22Rv1 (cell line): ENCODE measurements around the gene RGS7.
"Not testable (repeated sequence)": the region's sequence is repeated elsewhere in the genome, so short reads cannot be mapped to it uniquely, and the experiment has no call there.

Source experiments
- H3K27ac ChIP-seq: fragments of 450-650 bp; 2 replicates; pipeline ENCODE4 v1.5.1; 2017
- ZFX ChIP-seq: fragments of 450-650 bp; IDR thresholded peaks from 2 replicates; pipeline ENCODE4 v1.6.1; 2017; ENCODE audit warnings: antibody characterized with exemption, borderline replicate concordance
- TF ChIP-seq, protein P1 (sequence below): fragments of 450-650 bp; IDR thresholded peaks from 2 replicates; pipeline ENCODE4 v1.5.1; 2017; ENCODE audit warnings: mild to moderate bottlenecking

The RGS7 gene

DNA sequence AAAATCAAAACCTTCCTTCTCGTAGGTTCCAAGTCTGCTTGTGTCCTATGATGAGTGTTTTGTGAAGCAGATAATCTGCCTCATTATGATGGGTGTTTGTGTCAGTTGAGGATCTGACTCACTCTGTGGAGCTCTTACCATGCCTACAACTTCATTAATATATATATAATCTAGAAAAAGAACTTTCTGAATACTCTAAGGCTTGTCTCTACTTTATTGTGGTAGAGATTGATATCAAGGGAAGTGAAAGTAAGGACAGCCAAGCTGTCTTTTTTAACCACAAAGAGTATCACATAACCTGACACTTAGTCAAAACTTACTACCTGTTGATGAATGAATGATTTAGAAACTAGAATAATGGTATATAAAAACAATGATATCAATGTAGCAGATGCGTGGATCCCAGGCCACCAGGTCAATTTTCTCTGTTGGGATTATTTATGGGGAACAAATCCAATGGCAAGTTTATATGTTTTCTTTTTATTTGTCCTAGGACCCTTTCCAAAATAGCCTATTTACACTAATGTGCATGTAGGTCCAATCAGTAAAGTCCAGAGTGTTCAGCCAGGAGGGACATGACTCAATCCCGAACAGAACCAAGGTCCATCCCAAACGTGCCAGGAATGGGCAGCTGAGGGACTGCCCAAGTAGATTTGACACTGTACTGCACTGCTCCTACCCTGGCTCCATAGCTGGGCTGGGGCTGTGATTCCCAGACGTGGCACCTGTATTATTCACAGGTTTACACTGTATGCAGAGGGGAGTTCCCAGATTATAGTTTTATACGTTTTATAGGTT lies 562.8 kb downstream of the RGS7 start:
- no peak overlapping the region for H3K27ac ChIP-seq
- TF ChIP-seq, protein P1, sequence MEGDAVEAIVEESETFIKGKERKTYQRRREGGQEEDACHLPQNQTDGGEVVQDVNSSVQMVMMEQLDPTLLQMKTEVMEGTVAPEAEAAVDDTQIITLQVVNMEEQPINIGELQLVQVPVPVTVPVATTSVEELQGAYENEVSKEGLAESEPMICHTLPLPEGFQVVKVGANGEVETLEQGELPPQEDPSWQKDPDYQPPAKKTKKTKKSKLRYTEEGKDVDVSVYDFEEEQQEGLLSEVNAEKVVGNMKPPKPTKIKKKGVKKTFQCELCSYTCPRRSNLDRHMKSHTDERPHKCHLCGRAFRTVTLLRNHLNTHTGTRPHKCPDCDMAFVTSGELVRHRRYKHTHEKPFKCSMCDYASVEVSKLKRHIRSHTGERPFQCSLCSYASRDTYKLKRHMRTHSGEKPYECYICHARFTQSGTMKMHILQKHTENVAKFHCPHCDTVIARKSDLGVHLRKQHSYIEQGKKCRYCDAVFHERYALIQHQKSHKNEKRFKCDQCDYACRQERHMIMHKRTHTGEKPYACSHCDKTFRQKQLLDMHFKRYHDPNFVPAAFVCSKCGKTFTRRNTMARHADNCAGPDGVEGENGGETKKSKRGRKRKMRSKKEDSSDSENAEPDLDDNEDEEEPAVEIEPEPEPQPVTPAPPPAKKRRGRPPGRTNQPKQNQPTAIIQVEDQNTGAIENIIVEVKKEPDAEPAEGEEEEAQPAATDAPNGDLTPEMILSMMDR = no peak
- TF ChIP-seq ZFX = no peak

DNA sequence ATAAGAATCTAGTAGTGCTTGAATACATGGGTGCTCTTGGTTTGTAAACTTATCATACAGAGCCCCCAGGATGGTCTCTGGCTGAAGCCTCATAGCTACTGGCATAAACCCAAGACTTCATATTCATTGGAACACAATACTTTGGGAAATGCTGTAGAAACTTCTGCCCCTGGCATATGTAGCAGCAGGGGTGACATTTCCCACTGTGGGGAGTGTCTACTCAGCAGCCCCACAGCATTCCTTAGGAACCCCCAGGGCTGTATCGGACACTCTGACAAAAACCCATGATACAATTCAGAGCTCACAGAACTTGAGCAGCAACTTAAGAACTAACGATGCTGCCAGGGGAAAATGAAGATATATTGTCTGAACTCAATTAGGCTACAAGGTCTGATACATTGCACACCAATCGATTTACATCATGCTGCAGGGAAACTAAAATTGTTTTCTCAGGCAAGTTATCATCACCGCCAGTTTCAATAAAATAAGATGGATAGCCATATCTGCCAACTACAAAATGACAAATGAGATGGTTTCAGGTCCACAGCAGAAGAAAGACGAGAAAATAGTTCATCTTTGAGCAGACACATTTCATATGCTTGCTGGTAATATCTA lies 564.0 kb downstream of the RGS7 start:
- no peak overlapping the region for H3K27ac ChIP-seq
- TF ChIP-seq ZFX = no peak
- TF ChIP-seq, protein P1 = no peak

DNA sequence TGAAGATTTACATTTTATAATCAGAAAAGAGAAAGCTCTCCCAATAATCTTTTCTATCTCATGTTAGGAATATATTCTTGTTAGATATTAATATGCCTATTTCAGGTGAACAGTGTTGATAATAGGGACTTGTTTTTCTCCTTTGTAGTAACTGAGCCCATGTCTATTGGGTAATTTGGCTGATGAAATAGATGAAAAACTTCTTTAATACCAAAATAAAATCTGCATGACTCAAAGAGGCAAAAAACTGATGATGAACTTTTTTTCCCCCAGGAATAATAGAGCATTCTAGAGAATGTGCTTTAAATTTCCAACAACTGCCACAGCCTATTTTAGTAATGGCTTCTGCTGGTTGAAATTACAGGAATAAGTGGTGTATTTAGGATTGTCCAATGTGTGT lies 566.1 kb downstream of the RGS7 start:
- TF ChIP-seq, protein P1 = no peak
- TF ChIP-seq ZFX = no peak
- H3K27ac ChIP-seq = no peak overlapping the region

DNA sequence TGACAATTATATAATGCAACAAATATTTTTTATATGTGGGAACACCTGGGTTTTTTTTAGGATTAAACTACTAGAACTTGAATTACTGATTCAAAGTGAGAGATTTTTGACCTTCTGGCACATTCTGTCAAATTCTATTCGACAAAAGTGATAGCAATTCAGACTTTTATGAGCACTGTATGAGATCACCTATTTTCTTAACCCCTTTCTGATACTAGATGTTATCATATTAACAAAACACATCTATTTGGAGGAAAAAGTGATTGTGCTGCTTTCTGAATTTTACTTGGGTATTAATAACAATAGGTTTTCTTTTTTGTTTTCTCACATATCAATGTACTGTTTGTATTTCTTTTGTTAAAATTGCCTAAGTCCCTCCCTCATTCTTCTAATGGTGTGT lies 570.1 kb downstream of the RGS7 start:
- no peak for TF ChIP-seq ZFX
- TF ChIP-seq, protein P1 = no peak
- H3K27ac ChIP-seq = no peak overlapping the region

DNA sequence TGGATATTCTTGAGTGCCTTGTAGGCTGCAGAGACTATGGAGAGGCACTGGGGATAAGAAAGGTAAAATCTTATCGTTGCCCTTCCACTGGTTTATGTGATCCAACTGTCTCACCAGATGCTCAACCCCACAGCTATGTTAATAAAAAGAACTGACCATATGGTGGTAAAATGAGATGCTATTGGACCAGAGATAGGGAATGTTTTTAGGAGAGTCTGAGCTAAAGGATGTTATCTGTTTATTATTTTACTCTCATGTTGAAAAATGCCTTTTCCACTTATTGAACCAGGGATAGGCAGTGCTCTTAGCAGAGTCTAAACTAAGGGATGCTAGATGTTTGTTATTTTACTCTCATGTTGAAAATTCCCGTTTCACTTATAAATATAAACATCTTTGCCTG lies 572.2 kb downstream of the RGS7 start:
- TF ChIP-seq ZFX = no peak
- TF ChIP-seq, protein P1 = no peak
- no peak overlapping the region for H3K27ac ChIP-seq

DNA sequence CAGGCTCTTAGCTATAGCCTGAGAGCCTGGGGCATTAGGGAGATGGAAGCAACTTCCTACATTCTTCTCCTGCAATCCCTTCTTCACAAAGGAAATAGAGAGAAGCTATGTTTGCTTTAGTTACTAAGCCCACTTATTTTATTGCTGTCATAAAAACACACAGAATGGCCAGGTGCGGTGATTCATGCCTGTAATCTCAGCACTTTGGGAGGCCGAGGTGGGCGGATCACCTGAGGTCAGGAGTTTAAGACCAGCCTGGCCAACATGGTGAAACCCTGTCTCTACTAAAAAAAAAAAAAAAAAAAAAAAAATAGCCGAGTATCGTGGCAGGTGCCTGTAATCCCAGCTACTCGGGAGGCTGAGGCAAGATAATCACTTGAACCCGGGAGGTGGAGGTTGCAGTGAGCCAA lies 573.3 kb downstream of the RGS7 start:
- H3K27ac ChIP-seq = not testable (repeated sequence)

DNA sequence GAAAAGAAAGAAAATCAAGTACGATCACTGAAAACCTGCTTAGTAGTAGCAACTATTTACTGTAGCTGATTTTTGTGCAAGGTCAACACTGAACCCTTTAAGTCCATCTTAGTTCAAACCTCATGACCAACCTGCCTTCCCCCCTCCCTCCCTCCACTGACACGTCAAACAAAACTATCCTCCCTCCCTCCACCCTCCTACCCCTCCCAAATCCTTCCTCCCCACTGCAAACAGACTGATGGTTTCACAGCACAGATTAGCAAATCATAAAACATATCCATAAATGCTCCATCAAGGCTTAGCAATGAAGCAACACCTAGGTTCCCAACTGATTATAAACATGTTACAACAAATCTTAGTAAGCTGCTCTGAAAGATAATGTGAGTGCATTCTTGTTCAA lies 580.8 kb downstream of the RGS7 start:
- H3K27ac ChIP-seq = no peak overlapping the region
- TF ChIP-seq ZFX = no peak
- TF ChIP-seq, protein P1 = no peak
